H1 (cell line): ENCODE data around the gene NAB1. TPM values are rescaled to one million over a fixed set of nuclear protein-coding genes. Genes with fewer than 3 reads are reported as not detected.

Experiments
- KDM1A ChIP-seq: fragments of 200-600, 300-600 bp; sonication (generic); IDR thresholded peaks from 2 replicates; pipeline ENCODE4 v1.7.1; 2016; ENCODE audit warnings: mild to moderate bottlenecking, low read length, borderline replicate concordance
- POLR2AphosphoS5 ChIP-seq: IDR thresholded peaks from 2 replicates; pipeline ENCODE4 v1.6.1; 2011; ENCODE audit warnings: low read depth, low read length
- SUZ12 ChIP-seq: fragments of 200-600 bp; sonication (generic); IDR thresholded peaks from 2 replicates; pipeline ENCODE4 v1.6.1; 2012; ENCODE audit warnings: mild to moderate bottlenecking, inconsistent platforms, low read length, moderate library complexity, mixed read lengths
- polyA plus RNA-seq, 7 experiments: library from polyadenylated mRNA; depleted of rRNA in 3 of 7; stranded (reverse) in 5 of 7; unstranded in 2 of 7; fragments of >200 nt in 5 of 7; fragments of 200-250 nt in 2 of 7; gene quantifications; 1 replicate in 5 of 7; 2 replicates in 1 of 7; 4 replicates in 1 of 7; pipeline versions ENCODE4 v1.2.1 to v1.2.3, GENCODE V29; 2011 to 2013; ENCODE audit warnings: missing spikeins in 2 of 7, mixed read lengths in 2 of 7
- total RNA-seq: library from RNA; stranded (reverse); fragmentation: NEBNext Ultra II Directional; extraction: Animal tissue kit (Norgen Biotek cat#: 25700); gene quantifications from 2 replicates; pipeline ENCODE4 v1.2.1, GENCODE V29; 2021

The NAB1 gene
- total and polyA plus RNA-seq, 2 of the 8 experiments (the other 6 are each of a cell fraction or from before 2014, with no cell fraction given), result 8.5 to 28.6 TPM

- no peak for TF ChIP-seq SUZ12
- no peak for TF ChIP-seq POLR2AphosphoS5
- no peak for TF ChIP-seq KDM1A
- TF ChIP-seq, all 59 proteins: peak for 0
Observed at GRCh38 chr2:190664240-190664639, 15.4 kb downstream of the NAB1 start (continued).
